ENCODE measurements around the gene GALR1. TPM values are rescaled to one million over a fixed set of nuclear protein-coding genes. Genes with fewer than 3 reads are reported as not detected.

GALR1 gene
- total and polyA plus RNA-seq, 8 donors, result under 0.01 to 1.8 (median 0.30) TPM; not detected in 4

- TF ChIP-seq EP300 (IDR thresholded peaks at IDR 0.05), result no peak
- no peak for TF ChIP-seq POLR2AphosphoS5 (IDR thresholded peaks at IDR 0.05)
- TF ChIP-seq, protein P1, sequence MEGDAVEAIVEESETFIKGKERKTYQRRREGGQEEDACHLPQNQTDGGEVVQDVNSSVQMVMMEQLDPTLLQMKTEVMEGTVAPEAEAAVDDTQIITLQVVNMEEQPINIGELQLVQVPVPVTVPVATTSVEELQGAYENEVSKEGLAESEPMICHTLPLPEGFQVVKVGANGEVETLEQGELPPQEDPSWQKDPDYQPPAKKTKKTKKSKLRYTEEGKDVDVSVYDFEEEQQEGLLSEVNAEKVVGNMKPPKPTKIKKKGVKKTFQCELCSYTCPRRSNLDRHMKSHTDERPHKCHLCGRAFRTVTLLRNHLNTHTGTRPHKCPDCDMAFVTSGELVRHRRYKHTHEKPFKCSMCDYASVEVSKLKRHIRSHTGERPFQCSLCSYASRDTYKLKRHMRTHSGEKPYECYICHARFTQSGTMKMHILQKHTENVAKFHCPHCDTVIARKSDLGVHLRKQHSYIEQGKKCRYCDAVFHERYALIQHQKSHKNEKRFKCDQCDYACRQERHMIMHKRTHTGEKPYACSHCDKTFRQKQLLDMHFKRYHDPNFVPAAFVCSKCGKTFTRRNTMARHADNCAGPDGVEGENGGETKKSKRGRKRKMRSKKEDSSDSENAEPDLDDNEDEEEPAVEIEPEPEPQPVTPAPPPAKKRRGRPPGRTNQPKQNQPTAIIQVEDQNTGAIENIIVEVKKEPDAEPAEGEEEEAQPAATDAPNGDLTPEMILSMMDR (IDR thresholded peaks at IDR 0.05), result no peak
- no peak for TF ChIP-seq POLR2A (IDR thresholded peaks at IDR 0.05)
- 90 to 94% (median 91%) methylated on average over 6 of the region's 6 CpGs for WGBS, 5 donors
- H3K27me3 ChIP-seq, result no peaks in the 10 kb centered on the region
- H3K27ac ChIP-seq, result no peak overlapping the region
- no peak for DNase-seq
- no peak overlapping the region for H3K4me3 ChIP-seq
- no peaks in the 10 kb centered on the region for H3K4me1 ChIP-seq
- H3K9me3 ChIP-seq, result no peaks in the 10 kb centered on the region
- H3K36me3 ChIP-seq, result no peaks in the 10 kb centered on the region
- intact Hi-C loops (cut with DNase I; ENCODE audit: low total_unique reads), result no loop called here
Measured at GRCh38 chr18:77314511-77314910, 64.9 kb downstream of the GALR1 start.

- no peak overlapping the region for H3K27ac ChIP-seq
- WGBS, 5 donors, result 86 to 89% (median 87%) methylated on average over 10 of the region's 10 CpGs
- no peaks in the 10 kb centered on the region for H3K36me3 ChIP-seq
- no peak for DNase-seq
- no peaks in the 10 kb centered on the region for H3K9me3 ChIP-seq
- intact Hi-C loops (cut with DNase I; ENCODE audit: low total_unique reads), result no loop called here
- H3K27me3 ChIP-seq, result peaks cover 0 to 3% (median 0%) of the 10 kb centered on the region in 3 donors
- no peaks in the 10 kb centered on the region for H3K4me1 ChIP-seq
- TF ChIP-seq POLR2A (IDR thresholded peaks at IDR 0.05) (no peak), EP300 (IDR thresholded peaks at IDR 0.05) (no peak)
- TF ChIP-seq, protein P1 (IDR thresholded peaks at IDR 0.05), result no peak
- H3K4me3 ChIP-seq, result no peak overlapping the region
Measured at GRCh38 chr18:77314952-77315351, 65.3 kb downstream of the GALR1 start.

DNA sequence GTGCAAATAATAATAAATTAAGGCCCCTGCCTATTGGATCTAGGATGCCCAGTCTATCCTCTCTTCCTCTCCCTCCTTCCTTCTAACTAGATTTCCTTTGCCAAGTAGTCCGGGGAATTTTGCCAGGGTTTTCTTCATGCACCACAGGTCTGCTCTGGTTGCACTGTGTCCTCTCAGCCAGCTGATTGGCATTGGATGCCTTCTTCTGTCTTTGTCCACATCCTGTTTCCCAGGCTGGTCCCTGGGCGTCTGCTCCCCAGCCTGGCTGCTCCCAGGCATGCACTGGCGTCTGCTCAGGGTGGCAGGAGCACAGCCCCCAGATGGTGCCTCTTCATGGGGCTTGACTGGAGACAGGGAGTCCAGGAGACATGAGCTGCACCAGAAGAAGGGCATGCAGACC lies 66.4 kb downstream of the GALR1 start:
- Histone ChIP-seq H3K4me1 (no peaks in the 10 kb centered on the region), H3K4me3 (no peak overlapping the region), H3K9me3 (no peaks in the 10 kb centered on the region), H3K27me3 (peaks cover 0 to 14% (median 0%) of the 10 kb centered on the region in 3 donors), H3K36me3 (no peaks in the 10 kb centered on the region), H3K27ac (no peak overlapping the region)
- TF ChIP-seq POLR2A (IDR thresholded peaks at IDR 0.05) (no peak), EP300 (IDR thresholded peaks at IDR 0.05) (no peak), POLR2AphosphoS5 (IDR thresholded peaks at IDR 0.05) (no peak)
- TF ChIP-seq, protein P1 (IDR thresholded peaks at IDR 0.05), result no peak
- 68 to 73% (median 71%) methylated on average over 3 of the region's 3 CpGs for WGBS, 5 donors
- DNase-seq, result no peak
- intact Hi-C loops (cut with DNase I; ENCODE audit: low total_unique reads), result no loop called here

DNA sequence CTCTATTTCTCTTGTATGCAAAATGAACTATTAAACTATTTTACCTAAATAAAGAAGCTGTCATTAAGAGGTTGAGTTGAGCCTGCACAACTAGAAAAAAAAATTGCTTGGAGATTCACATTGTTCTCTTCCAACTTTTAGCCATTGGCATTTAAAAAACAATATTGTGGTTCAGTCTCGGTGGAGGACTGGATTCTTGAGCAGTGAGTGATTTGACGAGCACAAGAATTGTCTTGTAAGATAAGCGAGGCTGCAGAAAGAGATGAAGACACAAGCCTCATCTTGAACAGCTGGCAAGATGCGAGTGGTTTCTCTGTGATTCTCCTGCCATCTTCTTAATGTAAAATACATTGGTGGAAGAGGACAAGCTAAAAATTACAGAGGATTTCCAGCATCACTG lies 67.0 kb downstream of the GALR1 start:
- Histone ChIP-seq H3K9me3 (no peaks in the 10 kb centered on the region), H3K36me3 (no peaks in the 10 kb centered on the region), H3K4me1 (no peaks in the 10 kb centered on the region), H3K27me3 (peaks cover 0 to 16% (median 0%) of the 10 kb centered on the region in 3 donors), H3K27ac (no peak overlapping the region), H3K4me3 (no peak overlapping the region)
- TF ChIP-seq POLR2AphosphoS5 (IDR thresholded peaks at IDR 0.05) (no peak), POLR2A (IDR thresholded peaks at IDR 0.05) (no peak), EP300 (IDR thresholded peaks at IDR 0.05) (no peak)
- TF ChIP-seq, protein P1 (IDR thresholded peaks at IDR 0.05), result no peak
- 79 to 91% (median 84%) methylated on average over 4 of the region's 4 CpGs for WGBS, 5 donors
- intact Hi-C loops (cut with DNase I; ENCODE audit: low total_unique reads), result no loop called here
- no peak for DNase-seq

All from stomach (tissue), 9 donors.